Stimulated activated CD4-positive, alpha-beta T cell treated with anti-CD3 and anti-CD28 coated beads, Interleukin-1b, Interleukin-23, amount 100 ng/mL, for 4 hours (primary cell): Measurements from ENCODE around the gene FMO4.
"Not testable (repeated sequence)": the region's sequence is repeated elsewhere in the genome, so short reads cannot be mapped to it uniquely, and the experiment has no call there.

Experiments
- DNase-seq, 2 donors: peaks; one replicate each; pipeline ENCODE4 v3.0.0-alpha.2; 2020; ENCODE audit warnings: low read depth in 2 of 2

FMO4 gene

GRCh38 chr1:171334024-171334640, 20.1 kb downstream of the FMO4 start:
- no peak for DNase-seq

- DNase-seq: no peak
Measured at GRCh38 chr1:171335964-171336363, 22.0 kb downstream of the FMO4 start.

DNA sequence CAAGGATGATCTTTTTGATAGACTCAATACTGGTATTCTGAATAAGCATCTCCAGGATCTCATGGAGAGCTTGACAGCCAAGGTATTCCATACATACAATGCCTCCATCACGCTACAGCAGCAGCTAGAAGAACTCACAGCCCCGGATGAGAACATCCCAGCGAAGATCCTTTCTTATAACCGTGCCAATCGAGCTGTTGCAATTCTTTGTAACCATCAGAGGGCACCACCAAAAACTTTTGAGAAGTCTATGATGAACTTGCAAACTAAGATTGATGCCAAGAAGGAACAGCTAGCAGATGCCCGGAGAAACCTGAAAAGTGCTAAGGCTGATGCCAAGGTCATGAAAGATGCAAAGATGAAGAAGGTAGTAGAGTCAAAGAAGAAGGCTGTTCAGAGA, 25.4 kb downstream of the FMO4 start:
- not testable (repeated sequence) for DNase-seq

- no peak for DNase-seq
Measured at GRCh38 chr1:171343727-171344472, 29.9 kb downstream of the FMO4 start.

DNA sequence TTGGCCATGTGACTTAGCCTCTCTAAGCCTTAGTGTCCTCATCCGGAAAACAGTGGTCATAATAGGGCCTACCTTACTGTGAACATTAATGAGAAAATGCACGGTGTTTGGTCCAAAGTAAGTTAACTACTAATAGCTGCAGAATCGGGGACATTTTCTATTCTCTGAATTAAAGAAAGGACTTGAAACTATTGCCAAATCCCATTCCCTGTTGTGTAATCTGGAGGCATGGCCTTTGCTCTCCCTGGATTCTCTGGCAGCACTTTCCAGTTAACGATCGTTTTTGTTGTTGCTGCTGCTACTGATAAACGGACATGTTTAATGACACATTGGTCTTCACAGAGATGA, 30.5 kb downstream of the FMO4 start:
- DNase-seq: no peak

DNA sequence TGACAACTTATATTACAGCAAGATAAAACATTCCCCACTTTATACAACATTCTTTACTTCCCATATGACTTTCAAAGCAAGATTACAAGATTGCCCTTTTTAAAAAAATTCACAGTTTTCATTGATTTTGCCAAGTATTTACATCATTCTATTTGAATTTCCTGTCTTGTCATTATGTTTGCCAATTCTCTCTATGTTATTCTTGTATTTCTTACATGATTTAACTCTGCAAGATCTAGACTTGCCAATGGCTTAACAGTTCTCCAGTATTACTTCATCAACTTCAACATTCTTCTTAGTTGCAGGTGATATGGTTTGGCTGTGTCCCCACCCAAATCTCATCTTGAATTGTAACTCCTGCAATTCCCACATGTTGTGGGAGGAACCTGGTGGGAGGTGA, 31.6 kb downstream of the FMO4 start:
- DNase-seq: no peak

DNA sequence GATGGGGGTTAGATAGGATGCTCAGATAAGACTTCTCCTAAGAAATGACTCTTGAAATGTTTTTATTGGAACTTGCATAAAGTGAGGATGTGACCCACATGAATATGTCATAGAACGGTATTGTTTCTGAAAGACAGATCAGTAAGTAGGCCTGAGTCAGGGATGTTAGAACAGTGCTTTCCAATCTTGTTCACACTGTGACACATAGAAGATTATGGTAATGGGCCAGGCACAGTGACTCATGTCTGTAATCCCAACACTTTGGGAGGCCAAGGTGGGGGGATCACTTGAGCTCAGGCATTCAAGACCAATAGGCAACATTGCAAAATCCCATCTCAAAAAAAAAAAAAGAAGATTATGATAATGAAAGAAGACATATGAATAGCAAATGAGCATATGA, 32.9 kb downstream of the FMO4 start:
- no peak for DNase-seq

DNA sequence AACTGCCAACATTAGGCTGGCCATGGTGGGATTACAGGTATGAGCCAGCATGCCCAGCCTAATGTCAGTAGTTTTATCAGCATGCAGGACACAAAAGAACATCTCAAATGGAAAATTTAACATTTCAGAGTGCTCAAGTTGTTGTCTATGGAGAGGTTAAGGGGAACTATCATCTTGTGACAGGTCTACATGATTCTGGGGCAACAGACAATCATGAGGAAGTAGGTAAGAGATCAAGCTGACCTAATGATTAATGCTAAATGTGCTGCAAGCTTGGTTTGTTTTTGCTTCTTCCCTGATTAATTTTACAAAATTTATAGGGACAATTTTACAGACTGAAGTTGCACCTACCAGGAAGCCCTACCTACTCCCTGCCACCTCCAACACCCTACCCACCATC, 36.6 kb downstream of the FMO4 start:
- no peak for DNase-seq

DNA sequence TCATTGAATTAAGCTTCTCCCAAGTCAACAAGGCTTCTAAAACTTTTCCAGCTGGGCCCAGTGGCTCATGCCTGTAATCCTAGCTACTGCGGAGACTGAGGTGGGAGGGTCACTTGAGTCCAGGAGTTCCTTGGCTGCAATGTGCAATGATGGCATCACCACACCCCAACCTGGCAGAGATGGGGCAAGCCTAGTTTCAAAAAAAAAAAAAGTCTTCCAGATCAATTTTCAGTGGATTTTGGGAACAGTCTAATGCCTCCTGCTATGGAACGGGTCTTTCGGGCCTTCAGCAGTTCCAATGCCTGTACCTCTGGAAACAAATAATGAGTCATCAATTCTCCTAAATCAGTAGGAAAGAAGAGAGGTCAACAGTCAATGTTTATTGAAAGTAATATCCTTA, 38.0 kb downstream of the FMO4 start:
- no peak for DNase-seq

DNA sequence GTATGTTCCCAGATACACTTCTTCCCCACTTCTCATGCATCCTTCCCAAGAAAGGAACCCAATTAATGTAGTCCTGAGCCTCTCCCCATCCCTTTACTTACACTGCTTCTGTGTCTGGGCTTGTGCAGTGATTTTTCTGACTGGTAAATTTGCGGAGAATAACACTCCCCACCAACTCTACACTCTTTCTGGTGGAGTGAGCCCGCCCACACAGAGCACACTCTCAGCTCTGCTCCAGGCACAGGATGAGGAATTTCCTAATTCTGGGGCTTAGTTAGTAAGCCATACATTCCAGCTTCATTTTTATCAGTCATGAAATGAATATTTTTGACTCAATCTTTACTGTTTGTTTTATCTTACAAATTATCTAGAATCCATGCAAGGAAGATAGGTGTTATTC, 38.6 kb downstream of the FMO4 start:
- DNase-seq: no peak

DNA sequence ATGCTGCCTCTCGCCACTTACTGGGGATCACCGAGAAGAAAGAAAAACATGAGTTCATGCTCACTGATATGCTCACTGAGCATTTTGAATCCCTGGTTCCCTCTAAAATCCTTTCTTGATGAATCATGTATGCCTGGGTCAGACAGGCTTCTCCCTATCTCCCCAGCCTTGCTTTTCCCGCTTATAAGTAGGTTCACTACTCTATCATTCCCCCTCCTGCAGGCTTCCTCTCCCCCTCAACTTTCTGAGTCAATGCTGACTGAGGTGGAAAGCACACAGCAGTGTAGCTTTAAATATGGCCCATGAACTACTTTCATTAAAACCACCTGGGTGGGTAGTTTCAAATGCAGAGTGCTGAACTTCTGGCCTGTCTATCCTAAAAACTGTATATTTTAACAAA, 41.7 kb downstream of the FMO4 start:
- no peak for DNase-seq

DNA sequence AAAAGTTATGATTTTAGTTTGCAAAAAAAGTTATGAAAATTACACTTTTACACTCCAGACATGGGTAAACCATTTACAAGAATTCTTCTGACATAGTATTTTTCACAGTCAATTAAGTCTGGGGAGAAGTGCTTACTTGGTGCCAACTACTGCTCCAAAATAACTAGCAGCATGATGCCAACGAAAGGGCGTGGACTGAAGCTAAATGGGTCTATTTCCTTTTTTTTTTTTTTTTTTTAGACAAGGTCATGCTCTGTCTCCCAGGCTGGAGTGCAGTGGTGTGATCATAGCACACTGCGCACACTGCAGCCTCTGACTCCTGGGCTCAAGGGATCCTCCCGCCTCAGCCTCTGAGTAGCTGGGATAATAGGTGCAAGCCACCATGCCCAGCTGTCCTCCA, 43.2 kb downstream of the FMO4 start:
- no peak for DNase-seq

DNA sequence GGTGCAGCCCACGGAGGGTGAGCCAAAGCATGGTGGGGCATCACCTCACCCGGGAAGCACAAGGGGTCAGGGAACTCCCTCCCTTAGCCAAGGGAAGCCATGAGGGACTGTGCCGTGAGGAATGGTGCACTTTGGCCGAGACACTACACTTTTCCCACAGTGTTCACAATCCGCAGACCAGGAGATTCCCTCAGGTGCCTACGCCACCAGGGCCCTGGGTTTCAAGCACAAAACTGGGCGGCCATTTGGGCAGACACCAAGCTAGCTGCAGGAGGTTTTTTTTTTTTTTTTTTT, 45.3 kb downstream of the FMO4 start:
- DNase-seq: not testable (repeated sequence)

DNA sequence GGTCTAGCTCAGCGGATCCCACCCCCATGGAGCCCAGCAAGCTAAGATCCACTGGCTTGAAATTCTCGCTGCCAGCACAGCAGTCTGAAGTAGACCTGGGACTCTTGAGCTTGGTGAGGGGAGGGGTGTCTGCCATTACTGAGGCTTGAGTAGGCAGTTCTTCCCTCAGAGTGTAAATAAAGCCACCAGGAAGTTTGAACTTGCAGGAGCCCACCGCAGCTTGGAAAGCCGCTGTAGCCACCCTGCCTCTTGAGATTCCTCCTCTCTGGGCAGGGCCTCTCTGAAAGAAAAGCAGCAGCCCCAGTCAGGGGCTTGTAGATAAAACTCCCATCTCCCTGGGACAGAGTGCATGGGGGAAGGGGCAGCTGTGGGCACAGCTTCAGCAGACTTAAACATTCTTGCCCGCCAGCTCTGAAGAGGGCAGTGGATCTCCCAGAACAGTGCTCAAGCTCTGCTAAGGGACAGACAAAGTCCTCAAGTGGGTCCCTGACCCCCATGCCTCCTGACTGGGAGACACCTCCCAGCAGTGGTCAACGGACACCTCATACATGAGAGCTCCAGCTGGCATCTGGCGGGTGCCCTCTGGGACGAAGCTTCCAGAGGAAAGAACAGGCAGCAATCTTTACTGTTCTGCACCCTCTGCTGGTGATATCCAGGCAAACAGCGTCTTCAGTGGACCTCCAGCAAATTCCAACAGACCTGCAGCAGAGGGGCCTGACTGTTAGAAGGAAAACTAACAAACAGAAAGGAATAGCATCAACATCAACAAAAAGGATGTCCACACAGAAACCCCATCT, 45.9 kb downstream of the FMO4 start:
- DNase-seq: not testable (repeated sequence)

DNA sequence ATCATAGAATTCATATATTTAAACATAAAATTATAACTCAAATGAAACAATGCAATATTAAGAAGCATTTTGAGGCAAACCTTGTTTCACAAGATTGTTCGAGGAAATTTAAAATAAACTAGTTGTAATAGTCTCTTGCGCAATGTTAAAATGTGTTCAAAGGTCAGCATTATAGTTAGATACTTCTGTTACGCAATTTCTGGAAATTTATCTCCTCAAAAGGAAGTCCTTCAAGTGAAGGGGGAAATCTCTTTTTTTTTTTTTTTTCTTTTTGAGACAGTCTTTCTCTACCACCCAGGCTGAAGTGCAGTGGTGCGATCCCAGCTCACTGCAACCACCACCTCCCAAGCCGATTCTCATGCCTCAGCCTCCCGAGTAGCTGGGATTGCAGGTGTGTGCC, 52.1 kb downstream of the FMO4 start:
- no peak for DNase-seq

DNA sequence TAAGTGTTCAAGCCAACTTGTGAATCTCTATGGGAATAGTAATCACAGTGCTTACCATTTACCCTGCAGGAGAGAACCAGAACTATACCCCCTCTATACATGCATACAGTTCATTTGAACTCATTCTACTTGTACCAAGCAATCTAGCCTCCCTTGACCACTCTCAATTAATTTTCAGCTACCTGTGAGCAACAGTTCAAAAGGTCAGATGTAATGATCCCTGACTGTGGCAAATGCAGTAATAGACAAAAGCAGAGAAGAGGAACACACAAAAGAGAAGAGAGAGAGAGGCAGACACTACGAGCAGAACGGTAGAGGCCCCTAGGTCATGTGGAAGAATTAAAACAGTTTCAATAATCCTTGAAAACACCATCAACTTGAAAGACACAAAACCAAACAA, 52.8 kb downstream of the FMO4 start:
- no peak for DNase-seq

GRCh38 chr1:171367436-171367835, 53.5 kb downstream of the FMO4 start:
- no peak for DNase-seq

GRCh38 chr1:171372418-171373084, 58.6 kb downstream of the FMO4 start:
- DNase-seq: no peak

DNA sequence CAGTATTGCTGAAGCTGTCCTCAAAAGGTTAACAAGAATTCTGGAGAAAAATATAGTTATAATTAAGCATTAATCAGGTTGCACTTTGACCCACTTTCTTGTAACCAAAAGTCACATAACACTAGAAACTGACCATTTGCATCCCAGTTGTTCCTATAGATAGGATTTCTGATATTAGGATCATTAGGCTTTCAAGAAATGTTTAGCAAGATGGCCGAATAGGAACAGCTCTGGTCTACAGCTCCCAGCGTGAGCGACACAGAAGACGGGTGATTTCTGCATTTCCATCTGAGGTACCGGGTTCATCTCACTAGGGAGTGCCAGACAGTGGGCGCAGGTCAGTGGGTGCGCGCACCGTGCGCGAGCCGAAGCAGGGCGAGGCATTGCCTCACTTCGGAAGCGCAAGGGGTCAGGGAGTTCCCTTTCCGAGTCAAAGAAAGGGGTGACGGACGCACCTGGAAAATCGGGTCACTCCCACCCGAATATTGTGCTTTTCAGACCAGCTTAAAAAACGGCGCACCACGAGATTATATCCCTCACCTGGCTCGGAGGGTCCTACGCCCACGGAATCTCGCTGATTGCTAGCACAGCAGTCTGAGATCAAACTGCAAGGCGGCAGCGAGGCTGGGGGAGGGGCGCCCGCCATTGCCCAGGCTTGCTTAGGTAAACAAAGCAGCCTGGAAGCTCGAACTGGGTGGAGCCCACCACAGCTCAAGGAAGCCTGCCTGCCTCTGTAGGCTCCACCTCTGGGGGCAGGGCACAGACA, 59.6 kb downstream of the FMO4 start:
- not testable (repeated sequence) for DNase-seq

DNA sequence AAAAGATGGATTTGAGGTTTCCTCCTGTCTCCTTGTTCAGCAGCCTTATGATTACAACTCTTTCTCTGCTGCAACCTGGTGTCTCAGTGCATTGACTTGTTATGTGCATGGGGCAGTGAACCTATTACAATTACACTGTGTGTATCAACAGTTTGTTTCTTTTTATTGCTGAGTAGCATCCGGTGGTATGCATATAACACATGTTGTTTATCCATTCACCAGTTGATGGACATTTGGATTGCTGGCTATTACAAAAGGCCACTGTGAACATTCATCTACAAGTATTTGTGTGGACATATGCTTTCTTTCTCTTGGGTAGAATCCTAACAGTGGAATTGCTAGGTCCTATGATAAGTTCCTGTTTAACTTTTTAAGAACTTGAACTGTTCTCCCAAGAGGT, 65.9 kb downstream of the FMO4 start:
- DNase-seq: no peak

- no peak for DNase-seq
Measured at GRCh38 chr1:171381866-171382210, 67.9 kb downstream of the FMO4 start.

- no peak for DNase-seq
Measured at GRCh38 chr1:171384496-171384895, 70.5 kb downstream of the FMO4 start.
